Measurements from ENCODE around the gene POP4. TPM values are rescaled to one million over a fixed set of nuclear protein-coding genes. Genes with fewer than 3 reads are reported as not detected.
"Not testable (repeated sequence)": the region's sequence is repeated elsewhere in the genome, so short reads cannot be mapped to it uniquely, and the experiment has no call there.

POP4 gene, protein sequence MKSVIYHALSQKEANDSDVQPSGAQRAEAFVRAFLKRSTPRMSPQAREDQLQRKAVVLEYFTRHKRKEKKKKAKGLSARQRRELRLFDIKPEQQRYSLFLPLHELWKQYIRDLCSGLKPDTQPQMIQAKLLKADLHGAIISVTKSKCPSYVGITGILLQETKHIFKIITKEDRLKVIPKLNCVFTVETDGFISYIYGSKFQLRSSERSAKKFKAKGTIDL
- 48.4 and 51.3 TPM in 2 replicates for total RNA-seq (ENCODE audit: low replicate concordance)
- long read RNA-seq, transcript POP4-202 (7 exons, 3,385 nt): major isoform, 110 of 124 reads
- long read RNA-seq, partial matches to known transcripts: 6 of 124 reads
- long read RNA-seq, other reads (novel, unspliced or antisense): 8 of 124 reads

GRCh38 chr19:29605653-29606419 lies at the start of gene POP4:
Gene POP4 (plus strand): TSS chr19:29606283. CDS start chr19:29606319, 36 bp downstream.
- Mint-ChIP-seq H3K27ac (peak within 1 kb of the TSS; percentile 100), H3K4me3 (peak within 1 kb of the TSS; percentile 100), H3K36me3 (peaks cover 3% of the 10 kb centered on the region), H3K4me1 (ENCODE audit: unreplicated experiment) (peaks cover 15% of the 10 kb centered on the region), H3K27me3 (peaks cover 3% of the 10 kb centered on the region), H3K9me3 (no peaks in the 10 kb centered on the region)
- peak; percentile 97 for DNase-seq (ENCODE audit: extremely low spot score, unreplicated experiment)
- TF ChIP-seq, protein P1, sequence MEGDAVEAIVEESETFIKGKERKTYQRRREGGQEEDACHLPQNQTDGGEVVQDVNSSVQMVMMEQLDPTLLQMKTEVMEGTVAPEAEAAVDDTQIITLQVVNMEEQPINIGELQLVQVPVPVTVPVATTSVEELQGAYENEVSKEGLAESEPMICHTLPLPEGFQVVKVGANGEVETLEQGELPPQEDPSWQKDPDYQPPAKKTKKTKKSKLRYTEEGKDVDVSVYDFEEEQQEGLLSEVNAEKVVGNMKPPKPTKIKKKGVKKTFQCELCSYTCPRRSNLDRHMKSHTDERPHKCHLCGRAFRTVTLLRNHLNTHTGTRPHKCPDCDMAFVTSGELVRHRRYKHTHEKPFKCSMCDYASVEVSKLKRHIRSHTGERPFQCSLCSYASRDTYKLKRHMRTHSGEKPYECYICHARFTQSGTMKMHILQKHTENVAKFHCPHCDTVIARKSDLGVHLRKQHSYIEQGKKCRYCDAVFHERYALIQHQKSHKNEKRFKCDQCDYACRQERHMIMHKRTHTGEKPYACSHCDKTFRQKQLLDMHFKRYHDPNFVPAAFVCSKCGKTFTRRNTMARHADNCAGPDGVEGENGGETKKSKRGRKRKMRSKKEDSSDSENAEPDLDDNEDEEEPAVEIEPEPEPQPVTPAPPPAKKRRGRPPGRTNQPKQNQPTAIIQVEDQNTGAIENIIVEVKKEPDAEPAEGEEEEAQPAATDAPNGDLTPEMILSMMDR (conservative IDR thresholded peaks at IDR 0.05): no peak

- H3K36me3 Mint-ChIP-seq; H3K27ac Mint-ChIP-seq; DNase-seq (ENCODE audit: extremely low spot score, unreplicated experiment); H3K9me3 Mint-ChIP-seq; H3K4me1 Mint-ChIP-seq (ENCODE audit: unreplicated experiment); H3K4me3 Mint-ChIP-seq: not testable (repeated sequence)
- peaks cover 46% of the 10 kb centered on the region for H3K27me3 Mint-ChIP-seq
Measured at GRCh38 chr19:29559110-29559509, 47.0 kb upstream of the POP4 start.

GRCh38 chr19:29559743-29560142 lies 46.3 kb upstream of the POP4 start:
- Mint-ChIP-seq H3K36me3 (no peaks in the 10 kb centered on the region), H3K27me3 (peaks cover 46% of the 10 kb centered on the region), H3K9me3 (peaks cover 5% of the 10 kb centered on the region), H3K27ac (no peak overlapping the region), H3K4me3 (no peak overlapping the region), H3K4me1 (ENCODE audit: unreplicated experiment) (no peaks in the 10 kb centered on the region)
- TF ChIP-seq, protein P1 (conservative IDR thresholded peaks at IDR 0.05): no peak
- DNase-seq (ENCODE audit: extremely low spot score, unreplicated experiment): no peak

GRCh38 chr19:29560313-29561075 lies 45.6 kb upstream of the POP4 start:
- Mint-ChIP-seq H3K36me3 (no peaks in the 10 kb centered on the region), H3K27ac (no peak overlapping the region), H3K4me1 (ENCODE audit: unreplicated experiment) (no peaks in the 10 kb centered on the region), H3K4me3 (no peak overlapping the region), H3K27me3 (peaks cover 48% of the 10 kb centered on the region), H3K9me3 (no peaks in the 10 kb centered on the region)
- TF ChIP-seq, protein P1 (conservative IDR thresholded peaks at IDR 0.05): no peak
- DNase-seq (ENCODE audit: extremely low spot score, unreplicated experiment): no peak

DNA sequence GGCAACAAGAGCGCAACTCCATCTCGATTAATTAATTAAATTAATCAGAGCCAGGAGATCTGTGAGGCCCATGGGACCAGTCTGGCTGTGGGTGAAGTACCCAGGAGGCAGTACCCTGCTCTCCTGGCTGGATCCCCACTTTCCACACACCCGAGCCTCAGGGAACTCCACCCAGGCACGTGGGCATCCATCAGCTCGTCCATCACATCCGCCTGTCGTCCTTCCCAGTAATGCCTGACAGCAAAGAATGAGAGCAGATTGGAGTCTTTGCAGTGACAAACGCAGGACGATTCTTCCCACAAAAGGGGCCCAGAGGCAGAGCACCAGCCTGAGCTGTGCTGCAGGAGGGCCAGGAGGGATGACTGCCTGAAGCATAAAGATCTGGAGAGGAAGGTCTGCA lies 44.5 kb upstream of the POP4 start:
- peak; percentile 50 for DNase-seq (ENCODE audit: extremely low spot score, unreplicated experiment)
- H3K9me3 Mint-ChIP-seq: no peaks in the 10 kb centered on the region
- H3K4me3 Mint-ChIP-seq: no peak overlapping the region
- H3K4me1 Mint-ChIP-seq (ENCODE audit: unreplicated experiment): no peaks in the 10 kb centered on the region
- H3K36me3 Mint-ChIP-seq: no peaks in the 10 kb centered on the region
- peaks cover 43% of the 10 kb centered on the region for H3K27me3 Mint-ChIP-seq
- TF ChIP-seq, protein P1 (conservative IDR thresholded peaks at IDR 0.05): no peak
- H3K27ac Mint-ChIP-seq: no peak overlapping the region

Measured in type B pancreatic cell (in vitro differentiated cells).